Natural killer cell treated with Interleukin-12 subunit alpha and Interleukin-12 subunit beta and Interleukin-15 and Interleukin-18, amount 100 ng/mL, for 72 hours (primary cell): Measurements from ENCODE around the gene PHLDB2. TPM values are rescaled to one million over a fixed set of nuclear protein-coding genes. Genes with fewer than 3 reads are reported as not detected.

ENCODE experiments used
- ATAC-seq, 2 donors: fragments of 150-1000 bp; cut with Tn5 transposase in 1 of 2; sonication (Bioruptor Pico), chemical (Tn5 transposase) in 1 of 2; 2 replicates each; pipeline ENCODE4 v1.10.0; 2021
- DNase-seq: peaks from one replicate; pipeline ENCODE4 v3.0.0; 2022; ENCODE audit warnings: low spot score
- H3K27ac Mint-ChIP-seq, 2 donors: 1 replicate in 1 of 2; 2 replicates in 1 of 2; pipeline ENCODE4 v1.8.0; 2022; ENCODE audit warnings: mixed read lengths in 2 of 2, mild to moderate bottlenecking in 1 of 2, moderate library complexity in 1 of 2
- H3K27me3 Mint-ChIP-seq, 2 donors: 1 replicate in 1 of 2; 2 replicates in 1 of 2; pipeline ENCODE4 v1.8.0; 2022; ENCODE audit warnings: mixed read lengths in 2 of 2
- H3K36me3 Mint-ChIP-seq: one replicate; pipeline ENCODE4 v1.8.0; 2022; ENCODE audit warnings: mixed read lengths
- H3K4me1 Mint-ChIP-seq, 2 donors: 1 replicate in 1 of 2; 2 replicates in 1 of 2; pipeline ENCODE4 v1.8.0; 2022; ENCODE audit warnings: low read depth in 2 of 2, mixed read lengths in 2 of 2, mild to moderate bottlenecking in 1 of 2
- H3K4me3 Mint-ChIP-seq: one replicate; pipeline ENCODE4 v1.8.0; 2022; ENCODE audit warnings: mixed read lengths
- H3K9me3 Mint-ChIP-seq: 2 replicates; pipeline ENCODE4 v1.8.0; 2022; ENCODE audit warnings: mixed read lengths
- total RNA-seq, 2 donors: library from RNA; stranded (reverse); gene quantifications; one replicate each; pipeline ENCODE4 v1.2.3, GENCODE V29; 2022

PHLDB2 gene
- total RNA-seq, 2 donors from 2014 or later, result 12.2 to 13.6 TPM

- Mint-ChIP-seq H3K4me1 (peaks cover 19 to 25% of the 10 kb centered on the region in 2 donors), H3K27me3 (peaks cover 0 to 7% of the 10 kb centered on the region in 2 donors), H3K9me3 (no peaks in the 10 kb centered on the region), H3K36me3 (no peaks in the 10 kb centered on the region), H3K4me3 (peak within 1 kb of the TSS; percentile 73), H3K27ac (peak within 1 kb of the TSS in 1 of 2 donors; percentile 18)
- no peak for DNase-seq
- peak; percentile 49 to 64 for ATAC-seq
These were observed 139.8 kb downstream of the PHLDB2 start, which contains the start of gene TAGLN3 for GRCh38 chr3:111998636-111999483. TAGLN3 (plus strand) TSS chr3:111998922; CDS start chr3:111999423, 501 bp downstream.

GRCh38 chr3:111999484-112000324, 140.6 kb downstream of the PHLDB2 start:
- Mint-ChIP-seq H3K9me3 (no peaks in the 10 kb centered on the region), H3K36me3 (no peaks in the 10 kb centered on the region), H3K4me1 (peaks cover 19 to 25% of the 10 kb centered on the region in 2 donors), H3K27me3 (peaks cover 0 to 7% of the 10 kb centered on the region in 2 donors), H3K27ac (no peak overlapping the region), H3K4me3 (peak overlapping the region; percentile 73)
- ATAC-seq (peak in 1 of 2 donors; percentile 14), DNase-seq (no peak)

DNA sequence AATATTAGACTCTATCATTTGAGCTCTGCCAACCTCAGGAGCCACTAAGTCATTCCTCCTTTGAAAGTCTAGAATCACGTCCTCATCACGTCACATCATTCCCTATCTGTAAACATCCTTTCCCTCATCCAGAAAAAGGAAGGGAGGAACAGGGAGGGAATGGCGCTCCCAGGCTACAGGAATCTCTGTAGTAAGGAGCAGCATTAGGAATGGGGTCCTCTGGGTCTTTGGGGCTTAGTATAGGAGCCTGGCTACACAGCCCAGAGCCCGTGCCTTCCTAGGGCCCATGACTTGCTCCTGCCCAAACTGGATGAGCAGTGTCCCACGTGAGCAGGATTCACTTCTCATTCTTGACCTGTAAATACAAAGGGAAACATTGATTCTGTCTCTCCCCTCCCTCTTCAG, 141.3 kb downstream of the PHLDB2 start:
- no peak overlapping the region for H3K27ac Mint-ChIP-seq
- H3K27me3 Mint-ChIP-seq, result peaks cover 0 to 7% of the 10 kb centered on the region in 2 donors
- DNase-seq, result no peak
- H3K4me3 Mint-ChIP-seq, result no peak overlapping the region
- peaks cover 19 to 25% of the 10 kb centered on the region in 2 donors for H3K4me1 Mint-ChIP-seq
- ATAC-seq, result no peak
- H3K9me3 Mint-ChIP-seq, result no peaks in the 10 kb centered on the region
- no peaks in the 10 kb centered on the region for H3K36me3 Mint-ChIP-seq

- no peaks in the 10 kb centered on the region for H3K36me3 Mint-ChIP-seq
- H3K4me1 Mint-ChIP-seq, result peaks cover 19 to 25% of the 10 kb centered on the region in 2 donors
- H3K9me3 Mint-ChIP-seq, result no peaks in the 10 kb centered on the region
- no peak overlapping the region for H3K27ac Mint-ChIP-seq
- DNase-seq (no peak), ATAC-seq (no peak)
- H3K4me3 Mint-ChIP-seq, result no peak overlapping the region
- H3K27me3 Mint-ChIP-seq, result peaks cover 0 to 7% of the 10 kb centered on the region in 2 donors
These were observed 141.9 kb downstream of the PHLDB2 start for GRCh38 chr3:112000966-112001365.

DNA sequence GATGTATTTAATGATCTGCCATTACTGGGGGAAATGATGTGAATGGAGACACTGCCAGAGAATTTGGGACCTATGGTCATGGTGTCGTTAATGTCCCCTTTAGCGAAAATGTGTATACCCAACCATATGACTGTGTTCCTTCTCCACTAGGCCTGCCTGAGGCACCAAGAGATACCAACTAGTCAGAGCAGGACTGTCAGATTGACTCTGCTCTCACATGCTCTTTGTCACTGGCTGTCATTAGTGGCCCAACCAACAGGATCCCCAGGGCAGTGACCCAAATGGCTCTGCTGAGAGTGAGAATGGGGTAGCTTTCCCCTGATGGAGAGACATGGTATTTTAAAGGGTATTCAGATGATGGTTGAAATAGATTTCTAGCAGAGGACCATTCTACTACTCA, 142.5 kb downstream of the PHLDB2 start:
- H3K27me3 Mint-ChIP-seq, result peaks cover 0 to 7% of the 10 kb centered on the region in 2 donors
- H3K9me3 Mint-ChIP-seq, result no peaks in the 10 kb centered on the region
- H3K4me3 Mint-ChIP-seq, result no peak overlapping the region
- peaks cover 19 to 25% of the 10 kb centered on the region in 2 donors for H3K4me1 Mint-ChIP-seq
- H3K27ac Mint-ChIP-seq, result peak overlapping the region in 1 of 2 donors; percentile 82
- DNase-seq, result no peak
- H3K36me3 Mint-ChIP-seq, result no peaks in the 10 kb centered on the region
- ATAC-seq, result peak in 1 of 2 donors; percentile 40

DNA sequence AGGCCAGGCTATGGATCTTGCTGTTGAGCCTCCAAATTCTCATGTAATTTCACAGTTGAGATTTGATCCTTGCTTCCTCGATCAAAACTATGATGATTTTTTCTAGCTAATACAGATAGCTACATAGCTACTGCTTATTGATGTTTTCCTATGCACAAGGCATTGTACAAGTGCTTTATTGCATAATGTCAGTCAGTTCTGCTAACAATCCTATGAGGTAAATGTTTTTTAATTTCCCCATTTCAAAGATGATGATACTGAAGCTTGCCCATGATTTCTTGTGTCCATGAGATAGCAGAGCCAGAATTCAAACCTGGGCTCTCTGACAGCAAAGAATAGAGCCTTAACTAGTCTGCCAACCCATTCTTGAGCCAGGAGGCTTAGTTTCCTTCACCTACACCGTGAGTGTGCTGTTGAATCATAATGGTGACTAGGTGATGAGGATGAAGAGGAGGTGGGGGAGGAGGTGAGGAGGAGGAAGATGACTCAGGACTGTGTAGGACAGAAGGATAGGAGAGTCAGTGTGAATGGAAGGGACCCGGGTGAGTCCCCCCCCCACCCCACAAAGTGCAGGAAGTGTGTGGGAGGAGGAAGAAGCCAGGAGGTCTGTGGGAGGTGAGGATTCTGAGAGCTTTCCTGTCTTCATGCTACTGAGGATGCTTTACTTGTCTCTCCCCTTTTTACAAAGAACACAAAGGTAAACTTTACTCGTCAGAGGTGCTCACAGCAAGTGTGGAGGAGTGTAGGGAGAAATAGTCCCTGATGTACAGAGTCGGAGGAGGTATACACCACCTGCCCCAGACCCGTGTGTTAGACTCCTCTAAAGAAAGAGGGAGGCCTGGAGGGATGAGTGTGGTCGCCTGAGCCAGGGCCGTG, 143.3 kb downstream of the PHLDB2 start:
- Mint-ChIP-seq H3K4me1 (peaks cover 19 to 25% of the 10 kb centered on the region in 2 donors), H3K4me3 (peak overlapping the region; percentile 62), H3K27me3 (peaks cover 0 to 6% of the 10 kb centered on the region in 2 donors), H3K27ac (peak overlapping the region; percentile 48 to 82), H3K9me3 (no peaks in the 10 kb centered on the region), H3K36me3 (no peaks in the 10 kb centered on the region)
- ATAC-seq, result peak; percentile 74 to 77
- no peak for DNase-seq

- Mint-ChIP-seq H3K27me3 (peaks cover 0 to 5% of the 10 kb centered on the region in 2 donors), H3K4me3 (no peak overlapping the region), H3K4me1 (peaks cover 19 to 25% of the 10 kb centered on the region in 2 donors), H3K36me3 (no peaks in the 10 kb centered on the region), H3K9me3 (no peaks in the 10 kb centered on the region), H3K27ac (peak overlapping the region in 1 of 2 donors; percentile 48)
- ATAC-seq, result no peak
- no peak for DNase-seq
These were observed 144.4 kb downstream of the PHLDB2 start for GRCh38 chr3:112003321-112004080.

DNA sequence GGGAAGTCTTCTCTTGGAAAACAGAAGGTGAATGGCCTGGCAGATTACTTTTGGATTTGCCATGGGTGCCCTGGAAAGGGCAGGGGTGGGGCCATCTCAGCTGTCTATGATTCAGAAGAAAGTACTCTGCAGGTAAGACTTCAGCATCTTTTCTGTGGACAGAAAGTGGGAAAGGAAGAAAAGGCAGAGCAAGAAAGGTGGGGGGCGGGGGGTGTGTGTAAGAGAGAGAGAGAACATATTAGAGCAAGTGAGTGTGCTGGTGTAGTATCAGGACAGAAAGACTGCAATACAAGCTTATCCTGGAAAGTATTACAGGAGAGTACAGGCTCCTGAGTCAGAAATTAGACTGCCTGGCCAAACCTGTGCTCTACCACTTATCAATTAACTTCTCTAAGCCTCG, 145.1 kb downstream of the PHLDB2 start:
- Mint-ChIP-seq H3K4me3 (no peak overlapping the region), H3K9me3 (no peaks in the 10 kb centered on the region), H3K27me3 (peaks cover 0 to 2% of the 10 kb centered on the region in 2 donors), H3K4me1 (peaks cover 15 to 22% of the 10 kb centered on the region in 2 donors), H3K27ac (peak overlapping the region in 1 of 2 donors; percentile 34), H3K36me3 (no peaks in the 10 kb centered on the region)
- no peak for ATAC-seq
- DNase-seq, result no peak

DNA sequence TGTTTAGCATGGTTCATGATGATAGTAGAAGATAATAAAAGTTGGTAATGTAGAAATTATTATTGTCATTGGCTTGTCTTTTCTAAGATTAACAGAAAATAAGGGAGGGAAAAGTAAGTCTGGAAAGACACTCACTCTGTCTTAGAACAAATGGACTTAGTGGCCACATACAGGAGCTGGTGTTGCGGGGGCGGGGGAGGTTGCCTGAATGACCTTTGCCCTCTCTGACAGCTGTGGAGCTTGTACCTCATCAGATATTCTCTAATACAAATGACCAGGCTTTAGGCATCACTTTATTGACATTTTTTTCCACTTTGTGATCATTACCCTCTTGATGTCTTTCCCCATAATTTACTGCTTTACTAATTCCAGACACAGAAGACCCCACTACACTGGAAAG, 145.6 kb downstream of the PHLDB2 start:
- peak overlapping the region in 1 of 2 donors; percentile 34 for H3K27ac Mint-ChIP-seq
- H3K36me3 Mint-ChIP-seq, result no peaks in the 10 kb centered on the region

DNA sequence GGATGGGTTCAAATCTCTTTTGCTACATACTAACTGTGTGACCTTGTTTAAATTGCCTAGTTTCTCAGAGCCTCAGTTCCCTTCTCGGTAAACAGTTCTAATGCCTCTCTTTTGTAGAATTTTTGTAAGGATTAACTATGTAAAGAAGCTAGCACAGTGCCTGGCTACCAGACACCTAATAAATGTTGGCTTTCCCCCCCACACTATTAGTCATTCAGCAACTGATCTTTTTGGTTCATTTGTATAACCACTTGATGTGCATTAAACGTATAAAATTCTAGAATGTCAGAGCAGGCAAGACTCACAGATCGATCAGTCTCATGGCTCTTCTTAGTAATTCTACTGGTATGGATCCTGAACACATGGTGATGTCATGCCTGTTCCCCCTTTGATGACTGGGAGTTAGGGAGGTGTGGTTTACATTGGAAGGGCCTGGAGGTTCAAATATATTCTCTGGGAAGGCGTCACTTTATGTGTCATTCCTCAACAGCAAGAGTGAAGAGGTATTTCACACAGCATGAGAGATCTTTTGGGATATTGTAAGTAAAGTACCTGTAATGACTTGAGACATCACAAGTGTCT, 146.1 kb downstream of the PHLDB2 start:
- Mint-ChIP-seq H3K27ac (peak overlapping the region in 1 of 2 donors; percentile 14), H3K27me3 (no peaks in the 10 kb centered on the region), H3K36me3 (no peaks in the 10 kb centered on the region), H3K9me3 (no peaks in the 10 kb centered on the region), H3K4me3 (no peak overlapping the region), H3K4me1 (peaks cover 12 to 17% of the 10 kb centered on the region in 2 donors)
- DNase-seq (no peak), ATAC-seq (no peak)

More for the DNA sequence above, 145.6 kb downstream of the PHLDB2 start:
- Mint-ChIP-seq H3K27me3 (no peaks in the 10 kb centered on the region), H3K4me3 (no peak overlapping the region), H3K4me1 (peaks cover 12 to 19% of the 10 kb centered on the region in 2 donors), H3K9me3 (no peaks in the 10 kb centered on the region)
- DNase-seq (no peak), ATAC-seq (no peak)

DNA sequence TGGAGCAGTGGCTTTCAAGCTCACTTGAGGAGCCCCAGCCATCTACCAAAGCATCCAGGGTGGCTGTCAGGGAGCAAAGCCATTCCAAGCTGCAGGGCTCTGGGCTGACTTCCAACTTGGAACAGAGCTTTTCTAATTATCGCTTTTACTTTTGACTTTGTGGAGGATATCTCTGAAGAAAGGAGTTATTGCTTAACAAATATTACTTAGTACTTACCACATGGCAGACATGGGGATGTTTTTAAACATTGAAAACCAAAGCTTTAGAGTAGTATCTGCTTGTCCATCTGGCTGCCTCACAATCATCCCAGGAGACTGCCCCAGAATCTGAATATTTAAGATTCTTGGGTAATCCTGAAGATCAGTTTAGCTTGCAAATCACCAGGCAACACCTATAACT, 148.6 kb downstream of the PHLDB2 start:
- Mint-ChIP-seq H3K27ac (no peak overlapping the region), H3K36me3 (no peaks in the 10 kb centered on the region), H3K4me1 (peaks cover 5 to 7% of the 10 kb centered on the region in 2 donors), H3K9me3 (no peaks in the 10 kb centered on the region), H3K4me3 (no peak overlapping the region), H3K27me3 (no peaks in the 10 kb centered on the region)
- no peak for ATAC-seq
- DNase-seq, result no peak

- Mint-ChIP-seq H3K4me3 (no peak overlapping the region), H3K27ac (no peak overlapping the region), H3K4me1 (peaks cover 0 to 6% of the 10 kb centered on the region in 2 donors), H3K27me3 (no peaks in the 10 kb centered on the region), H3K9me3 (no peaks in the 10 kb centered on the region), H3K36me3 (no peaks in the 10 kb centered on the region)
- DNase-seq (no peak), ATAC-seq (no peak)
These were observed 150.6 kb downstream of the PHLDB2 start for GRCh38 chr3:112009670-112010069.
